ENCODE data around the gene LUC7L.
"Not testable (repeated sequence)": the region's sequence is repeated elsewhere in the genome, so short reads cannot be mapped to it uniquely, and the experiment has no call there.

LUC7L gene

DNA sequence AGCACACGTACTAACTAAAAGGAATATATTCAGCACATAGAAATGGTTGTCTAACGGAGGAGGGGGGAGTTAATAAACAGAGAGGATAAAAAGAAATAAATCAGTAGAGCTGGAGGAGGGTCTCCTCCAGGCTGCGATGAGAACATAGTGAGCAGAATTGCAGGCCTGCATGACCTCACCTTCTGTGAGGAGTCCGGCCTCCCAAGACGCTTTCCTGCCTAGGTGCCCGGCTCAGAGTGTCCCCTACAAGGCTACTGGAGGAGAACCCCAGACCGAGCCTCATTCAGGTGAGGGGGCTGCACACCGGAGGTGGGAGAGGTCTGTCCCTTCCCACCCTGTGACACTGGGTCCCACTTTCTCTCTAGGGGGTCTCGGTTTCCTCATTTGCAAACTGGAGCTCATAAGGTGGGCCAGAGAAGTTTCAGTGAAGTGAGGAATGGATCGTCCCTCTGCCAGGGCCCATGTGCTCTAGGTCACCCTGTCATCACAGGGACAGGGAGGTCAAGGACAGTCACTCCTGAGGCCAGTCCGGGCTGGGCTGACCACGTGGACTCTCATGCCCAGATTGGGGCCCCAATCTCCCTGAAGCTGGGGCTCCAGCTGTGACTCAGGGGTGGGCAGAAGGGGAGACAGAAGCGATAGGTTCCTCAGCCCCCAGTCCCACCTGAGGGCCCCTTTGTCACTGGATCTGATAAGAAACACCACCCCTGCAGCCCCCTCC lies 66.8 kb downstream of the LUC7L start:
- TF ChIP-seq POLR2AphosphoS5 (IDR thresholded peaks at IDR 0.05; ENCODE audit: borderline replicate concordance, low read depth, low read length) = no peak
- TF ChIP-seq EZH2 (IDR thresholded peaks at IDR 0.05) = no peak
- TF ChIP-seq FOXP2 (optimal IDR thresholded peaks at IDR 0.05; ENCODE audit: control extremely low read depth, extremely low read length, insufficient read depth) = no peak
- no peaks in the 10 kb centered on the region for H3K9me3 ChIP-seq (ENCODE audit: low read depth, low read length)
- no peaks in the 10 kb centered on the region for H3K36me3 ChIP-seq (ENCODE audit: insufficient read depth, low read length)
- no peak overlapping the region for H3K9ac ChIP-seq (ENCODE audit: insufficient read length)
- no peak overlapping the region for H3K27ac ChIP-seq
- H3K4me3 ChIP-seq = no peak overlapping the region
- DNase-seq (ENCODE audit: low read depth, low spot score) = no peak

DNA sequence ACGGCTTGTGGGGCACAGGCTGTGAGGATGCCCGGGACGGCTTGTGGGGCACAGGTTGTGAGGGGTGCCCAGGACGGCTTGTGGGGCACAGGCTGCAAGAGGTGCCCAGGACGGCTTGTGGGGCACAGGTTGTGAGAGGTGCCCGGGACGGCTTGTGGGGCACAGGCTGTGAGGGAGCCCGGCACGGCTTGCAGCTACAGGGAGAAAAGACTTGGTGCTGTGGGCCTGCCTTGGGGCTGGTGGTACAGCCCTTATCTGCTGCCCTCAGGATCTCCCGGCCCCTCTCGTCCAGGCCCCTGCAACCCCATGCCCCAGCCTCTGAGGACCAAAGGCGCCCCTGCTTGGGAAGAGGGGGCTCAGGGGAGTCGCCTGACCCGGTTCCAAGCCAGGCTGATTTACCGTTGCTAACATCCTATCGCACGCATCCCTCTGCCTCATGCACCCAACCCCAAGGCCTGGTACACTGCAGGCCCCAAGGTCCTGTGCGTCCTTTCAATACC lies 68.5 kb downstream of the LUC7L start:
- no peaks in the 10 kb centered on the region for H3K9me3 ChIP-seq (ENCODE audit: low read depth, low read length)
- TF ChIP-seq POLR2AphosphoS5 (IDR thresholded peaks at IDR 0.05; ENCODE audit: borderline replicate concordance, low read depth, low read length) = no peak
- TF ChIP-seq EZH2 (IDR thresholded peaks at IDR 0.05) = no peak
- TF ChIP-seq FOXP2 (optimal IDR thresholded peaks at IDR 0.05; ENCODE audit: control extremely low read depth, extremely low read length, insufficient read depth) = no peak
- H3K4me3 ChIP-seq = no peak overlapping the region
- no peaks in the 10 kb centered on the region for H3K36me3 ChIP-seq (ENCODE audit: insufficient read depth, low read length)
- H3K9ac ChIP-seq (ENCODE audit: insufficient read length) = no peak overlapping the region
- DNase-seq (ENCODE audit: low read depth, low spot score) = no peak
- no peak overlapping the region for H3K27ac ChIP-seq

- not testable (repeated sequence) for H3K9ac ChIP-seq (ENCODE audit: insufficient read length); H3K36me3 ChIP-seq (ENCODE audit: insufficient read depth, low read length); DNase-seq (ENCODE audit: low read depth, low spot score)
These were observed 69.0 kb downstream of the LUC7L start for GRCh38 chr16:160242-160641.

GRCh38 chr16:159136-159849 lies 70.0 kb downstream of the LUC7L start:
- DNase-seq (ENCODE audit: low read depth, low spot score) = no peak
- no peak overlapping the region for H3K4me3 ChIP-seq
- no peaks in the 10 kb centered on the region for H3K36me3 ChIP-seq (ENCODE audit: insufficient read depth, low read length)
- TF ChIP-seq POLR2AphosphoS5 (IDR thresholded peaks at IDR 0.05; ENCODE audit: borderline replicate concordance, low read depth, low read length) = no peak
- H3K9me3 ChIP-seq (ENCODE audit: low read depth, low read length) = no peaks in the 10 kb centered on the region
- H3K9ac ChIP-seq (ENCODE audit: insufficient read length) = no peak overlapping the region
- no peak overlapping the region for H3K27ac ChIP-seq

More at GRCh38 chr16:160242-160641, 69.0 kb downstream of the LUC7L start:
- H3K4me3 ChIP-seq; H3K27ac ChIP-seq; H3K9me3 ChIP-seq (ENCODE audit: low read depth, low read length): not testable (repeated sequence)

GRCh38 chr16:155031-155398 lies 74.2 kb downstream of the LUC7L start:
- Histone ChIP-seq H3K27ac (no peak overlapping the region), H3K9ac (ENCODE audit: insufficient read length) (no peak overlapping the region), H3K9me3 (ENCODE audit: low read depth, low read length) (no peaks in the 10 kb centered on the region), H3K4me3 (peak overlapping the region; percentile 84), H3K36me3 (ENCODE audit: insufficient read depth, low read length) (no peaks in the 10 kb centered on the region)
- TF ChIP-seq FOXP2 (optimal IDR thresholded peaks at IDR 0.05; ENCODE audit: control extremely low read depth, extremely low read length, insufficient read depth) = no peak
- TF ChIP-seq POLR2AphosphoS5 (IDR thresholded peaks at IDR 0.05; ENCODE audit: borderline replicate concordance, low read depth, low read length) = no peak
- TF ChIP-seq EZH2 (IDR thresholded peaks at IDR 0.05) = no peak
- no peak for DNase-seq (ENCODE audit: low read depth, low spot score)

DNA sequence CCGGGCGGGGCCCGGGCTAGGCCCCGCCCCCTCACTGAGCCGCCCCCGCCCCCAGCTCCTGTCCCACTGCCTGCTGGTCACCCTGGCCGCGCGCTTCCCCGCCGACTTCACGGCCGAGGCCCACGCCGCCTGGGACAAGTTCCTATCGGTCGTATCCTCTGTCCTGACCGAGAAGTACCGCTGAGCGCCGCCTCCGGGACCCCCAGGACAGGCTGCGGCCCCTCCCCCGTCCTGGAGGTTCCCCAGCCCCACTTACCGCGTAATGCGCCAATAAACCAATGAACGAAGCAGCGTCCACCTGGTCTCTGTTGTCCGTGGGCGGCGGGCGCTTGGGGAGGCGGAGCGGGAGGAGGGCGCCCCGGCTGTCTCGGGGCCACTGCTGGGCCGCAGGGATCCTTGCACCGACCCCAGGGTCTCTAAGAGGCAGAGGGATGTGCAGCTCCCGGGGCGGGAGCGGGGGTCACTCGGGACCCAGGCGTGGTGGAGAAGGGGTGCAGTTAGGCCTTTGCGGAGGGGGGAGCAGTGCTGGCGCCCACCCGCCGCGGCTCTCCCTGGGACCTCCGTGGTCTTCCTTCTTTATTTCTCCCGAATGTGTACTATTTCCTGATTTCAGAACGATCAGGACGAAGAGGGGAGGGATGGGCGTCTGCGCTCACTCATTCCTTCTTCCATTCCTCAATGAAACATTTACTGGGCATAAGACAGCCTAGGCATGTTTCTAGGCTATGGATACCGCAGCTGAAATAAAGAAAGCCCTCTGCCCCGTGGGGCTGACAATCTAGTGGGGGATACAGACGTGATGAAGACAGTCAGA lies 74.8 kb downstream of the LUC7L start:
- H3K9ac ChIP-seq (ENCODE audit: insufficient read length) = no peak overlapping the region
- no peak for TF ChIP-seq POLR2AphosphoS5 (IDR thresholded peaks at IDR 0.05; ENCODE audit: borderline replicate concordance, low read depth, low read length)
- no peak for TF ChIP-seq FOXP2 (optimal IDR thresholded peaks at IDR 0.05; ENCODE audit: control extremely low read depth, extremely low read length, insufficient read depth)
- no peak for TF ChIP-seq EZH2 (IDR thresholded peaks at IDR 0.05)
- H3K9me3 ChIP-seq (ENCODE audit: low read depth, low read length) = no peaks in the 10 kb centered on the region
- no peak overlapping the region for H3K27ac ChIP-seq
- H3K4me3 ChIP-seq = peak overlapping the region; percentile 84
- H3K36me3 ChIP-seq (ENCODE audit: insufficient read depth, low read length) = no peaks in the 10 kb centered on the region
- no peak for DNase-seq (ENCODE audit: low read depth, low spot score)

DNA sequence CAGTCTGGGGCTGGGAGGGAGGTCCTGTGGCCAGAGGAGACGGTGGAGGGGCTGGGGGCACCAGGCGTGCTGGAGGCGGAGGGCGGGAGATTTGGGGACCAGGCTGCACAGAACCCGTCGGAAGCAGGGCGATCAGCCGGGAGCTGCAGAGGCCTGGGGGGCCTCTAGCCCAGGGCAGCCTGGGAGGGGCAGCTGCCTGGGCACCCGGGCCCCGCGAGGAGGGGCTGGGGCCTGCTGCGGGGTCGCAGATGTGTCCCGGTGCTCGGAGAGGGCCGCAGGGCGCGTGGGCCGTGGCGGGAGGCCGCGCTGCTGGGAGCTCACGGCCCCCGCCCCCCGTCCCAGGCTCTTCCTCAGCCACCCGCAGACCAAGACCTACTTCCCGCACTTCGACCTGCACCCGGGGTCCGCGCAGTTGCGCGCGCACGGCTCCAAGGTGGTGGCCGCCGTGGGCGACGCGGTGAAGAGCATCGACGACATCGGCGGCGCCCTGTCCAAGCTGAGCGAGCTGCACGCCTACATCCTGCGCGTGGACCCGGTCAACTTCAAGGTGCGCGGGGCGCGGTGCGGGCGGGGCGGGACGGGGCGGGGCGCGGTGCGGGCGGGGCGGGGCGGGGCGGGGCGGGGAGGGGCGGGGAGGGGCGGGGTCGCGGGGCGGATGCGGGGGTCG lies 75.6 kb downstream of the LUC7L start:
- not testable (repeated sequence) for H3K36me3 ChIP-seq (ENCODE audit: insufficient read depth, low read length); H3K9ac ChIP-seq (ENCODE audit: insufficient read length); H3K9me3 ChIP-seq (ENCODE audit: low read depth, low read length); DNase-seq (ENCODE audit: low read depth, low spot score); H3K27ac ChIP-seq; H3K4me3 ChIP-seq

GRCh38 chr16:153129-153521 lies 76.1 kb downstream of the LUC7L start:
- not testable (repeated sequence) for H3K9ac ChIP-seq (ENCODE audit: insufficient read length); H3K36me3 ChIP-seq (ENCODE audit: insufficient read depth, low read length); H3K4me3 ChIP-seq; H3K27ac ChIP-seq; DNase-seq (ENCODE audit: low read depth, low spot score); H3K9me3 ChIP-seq (ENCODE audit: low read depth, low read length)

Data from SK-N-MC (cell line).